Astrocyte of the spinal cord (primary cell): ENCODE measurements around the gene TUBB8.

Experiments
- DNase-seq: peaks from one replicate; pipeline ENCODE4 v3.0.0; 2011; ENCODE audit warnings: low read depth, low spot score
- H3K4me3 ChIP-seq: 2 replicates; pipeline ENCODE4 v1.5.1; 2011; ENCODE audit warnings: low read depth, mild to moderate bottlenecking, low read length, moderate library complexity
- CTCF ChIP-seq: IDR thresholded peaks from 2 replicates; pipeline ENCODE4 v1.5.1; 2012; ENCODE audit warnings: low read depth, mild to moderate bottlenecking, low read length, inconsistent platforms
- in situ Hi-C: cut with HindIII; loops from 2 replicates; pipeline ENCODE4 v1.10.0; 2017; ENCODE audit warnings: low sequenced_read_pairs

TUBB8 gene

GRCh38 chr10:48996-49395, at the start of gene TUBB8:
Gene TUBB8 (minus strand): TSS chr10:49296. CDS start chr10:49238, 58 bp downstream.
- in situ Hi-C loops: no loop called here
- H3K4me3 ChIP-seq: no peak within 1 kb of the TSS
- DNase-seq: no peak
- no peak for TF ChIP-seq CTCF

- no peak overlapping the region for H3K4me3 ChIP-seq
- no peak for DNase-seq
- TF ChIP-seq CTCF: no peak
- in situ Hi-C loops: no loop called here
Measured at GRCh38 chr10:96466-96865, 47.4 kb upstream of the TUBB8 start.

- DNase-seq: no peak
- in situ Hi-C loops: no loop called here
- no peak for TF ChIP-seq CTCF
- no peak overlapping the region for H3K4me3 ChIP-seq
Measured at GRCh38 chr10:95356-96115, 46.4 kb upstream of the TUBB8 start.

- in situ Hi-C loops: no loop called here
- no peak overlapping the region for H3K4me3 ChIP-seq
- no peak for DNase-seq
- TF ChIP-seq CTCF: no peak
Measured at GRCh38 chr10:94613-95012, 45.5 kb upstream of the TUBB8 start.

GRCh38 chr10:92846-93245, 43.8 kb upstream of the TUBB8 start:
- DNase-seq: no peak
- no peak for TF ChIP-seq CTCF
- no peak overlapping the region for H3K4me3 ChIP-seq
- in situ Hi-C loops: no loop called here

GRCh38 chr10:92153-92552, 43.1 kb upstream of the TUBB8 start:
- no peak overlapping the region for H3K4me3 ChIP-seq
- no peak for DNase-seq
- in situ Hi-C loops: no loop called here
- TF ChIP-seq CTCF: no peak
